GM19099 (cell line): ENCODE measurements around the gene KCNJ5.

Experiments used
- POLR2A ChIP-seq: IDR thresholded peaks from 3 replicates; pipeline ENCODE4 v1.6.1; 2011; ENCODE audit warnings: low read depth; ENCODE audit not compliant: insufficient read length; ENCODE audit errors: extremely low read depth

KCNJ5 gene

DNA sequence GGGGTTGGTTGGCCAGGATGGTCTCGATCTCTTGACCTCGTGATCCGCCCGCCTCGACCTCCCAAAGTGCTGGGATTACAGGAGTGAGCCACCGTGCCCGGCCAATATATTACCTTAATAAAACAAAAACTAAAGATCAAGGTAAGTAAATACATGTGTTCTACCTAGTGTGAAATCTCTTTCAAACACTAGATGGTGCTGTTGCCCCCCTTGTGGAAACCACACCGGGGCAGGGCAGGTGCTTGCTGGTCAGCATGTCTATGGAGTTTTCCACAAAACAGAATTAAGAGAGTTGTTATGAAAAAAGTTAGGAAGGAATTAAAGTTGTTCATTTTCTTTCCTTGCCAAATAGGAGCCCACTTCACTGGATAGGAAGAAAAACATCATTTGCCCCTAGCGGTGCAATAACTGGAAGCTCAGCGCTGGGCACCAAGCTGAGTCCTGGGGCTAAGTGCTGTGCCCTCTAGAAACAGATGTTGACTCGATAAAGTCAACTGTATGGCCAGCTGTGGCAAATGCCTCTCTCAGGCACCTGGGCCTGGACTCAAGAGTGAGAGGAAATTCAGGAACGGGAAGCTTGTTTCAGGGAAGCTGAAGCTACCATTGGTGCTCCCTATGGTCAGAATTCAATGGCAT, 6.3 kb upstream of the KCNJ5 start:
- no peak for TF ChIP-seq POLR2A

DNA sequence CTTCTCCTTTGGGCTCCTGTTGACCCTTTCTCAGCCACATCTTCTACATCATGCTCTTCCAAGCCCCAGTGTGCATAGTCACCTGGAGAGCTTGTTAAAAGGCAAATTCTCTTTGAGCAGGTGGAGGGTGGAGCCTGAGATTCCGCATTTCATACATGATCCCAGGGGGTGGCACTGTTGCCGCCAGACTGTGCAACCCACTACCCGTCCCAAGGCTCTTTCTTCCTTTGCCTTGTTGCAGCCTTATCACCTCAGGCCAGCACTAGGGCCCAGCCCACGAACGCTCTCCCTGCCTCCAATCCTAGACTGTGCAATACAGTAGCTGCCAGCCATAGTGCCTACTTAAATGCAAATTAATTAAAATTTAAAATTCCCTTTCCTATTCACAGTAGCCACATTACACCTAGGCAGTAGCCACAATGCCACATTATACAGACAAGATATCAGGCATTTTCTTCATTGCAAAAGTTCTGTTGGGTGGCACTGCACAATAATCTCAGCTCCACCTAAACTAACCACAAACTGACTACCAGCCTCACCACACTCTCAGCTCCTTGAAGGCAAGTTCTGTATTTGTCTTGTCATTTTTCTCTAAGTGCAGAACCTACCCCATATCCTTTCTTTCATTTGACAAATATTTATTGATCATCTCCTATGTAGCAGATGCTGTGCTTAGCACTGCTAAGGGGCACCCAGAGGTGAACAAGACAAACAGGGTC, 4.6 kb upstream of the KCNJ5 start:
- TF ChIP-seq POLR2A: no peak

- TF ChIP-seq POLR2A: no peak
Observed at GRCh38 chr11:128888034-128888985, 2.8 kb upstream of the KCNJ5 start.

GRCh38 chr11:128889657-128890213, 1.4 kb upstream of the KCNJ5 start:
- TF ChIP-seq POLR2A: no peak

- no peak for TF ChIP-seq POLR2A
Observed at GRCh38 chr11:128890216-128890542, 977 bp upstream of the KCNJ5 start.

GRCh38 chr11:128891913-128892398, 800 bp downstream of the KCNJ5 start:
- TF ChIP-seq POLR2A: no peak

DNA sequence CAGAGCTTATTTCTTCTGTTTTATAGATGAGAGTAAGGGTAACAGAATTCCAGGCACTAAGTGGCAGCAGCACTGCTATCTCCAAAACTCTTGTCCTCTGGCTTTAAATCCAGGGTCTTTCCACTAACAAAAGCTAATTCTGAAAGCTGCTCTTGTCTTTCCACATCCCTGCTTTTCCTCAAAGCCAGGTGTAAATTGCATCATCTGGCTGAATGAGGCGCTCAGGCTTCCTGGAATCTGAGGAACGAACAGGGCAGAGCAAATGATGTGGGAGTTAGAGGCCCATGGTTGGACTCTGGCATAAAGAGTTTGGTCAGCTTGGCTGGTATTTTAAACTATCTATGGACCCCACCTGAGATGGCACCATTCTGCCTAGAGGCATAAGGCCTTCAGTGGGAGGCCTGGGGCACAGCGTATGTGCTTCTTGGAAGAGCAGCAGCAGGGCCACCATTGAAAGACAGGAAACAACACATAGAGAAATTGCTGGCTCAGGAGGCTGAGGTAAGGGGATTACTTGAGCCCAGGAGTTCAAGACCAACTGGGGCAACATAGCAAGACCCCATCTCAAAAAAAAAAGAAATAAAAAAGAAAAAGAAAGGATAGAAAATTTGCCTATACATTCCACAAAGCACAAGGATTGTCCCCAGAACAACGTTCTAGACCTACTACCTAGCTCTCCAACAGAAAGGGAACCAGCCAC, 1.9 kb downstream of the KCNJ5 start:
- no peak for TF ChIP-seq POLR2A

DNA sequence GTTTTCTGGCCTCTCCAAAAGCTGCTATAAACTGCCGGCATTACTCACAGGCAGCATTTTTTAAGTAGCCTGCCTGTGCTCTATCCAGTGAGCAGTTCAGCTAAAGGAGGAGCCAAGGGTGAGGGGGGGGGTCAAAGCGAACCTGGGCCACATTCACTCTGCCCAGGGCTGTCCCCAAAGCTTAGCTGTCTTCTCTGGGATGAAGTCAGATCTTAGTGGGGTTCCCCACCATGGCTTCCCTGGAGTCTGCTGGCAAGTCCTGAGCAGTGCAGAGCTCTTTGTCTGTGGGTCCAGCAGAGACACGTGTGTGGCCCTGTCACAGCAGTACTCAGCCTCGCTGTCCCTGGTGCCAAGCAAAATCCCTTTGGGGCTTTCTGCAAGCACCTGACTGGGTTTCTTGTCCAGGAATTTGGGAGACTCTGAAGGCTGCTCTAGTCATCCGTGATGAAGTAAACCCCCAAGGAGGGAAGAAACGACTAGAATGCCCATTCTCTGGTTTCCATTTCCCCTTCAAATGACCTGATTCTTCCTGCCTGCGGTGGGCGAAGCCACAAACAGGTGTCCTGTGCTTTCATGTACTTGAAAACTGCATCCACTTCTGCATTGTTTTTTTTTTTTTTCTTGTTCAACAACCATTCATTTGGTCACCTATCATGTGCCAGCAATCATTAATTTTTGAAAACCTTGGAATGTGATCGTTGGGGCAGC, 2.6 kb downstream of the KCNJ5 start:
- no peak for TF ChIP-seq POLR2A

DNA sequence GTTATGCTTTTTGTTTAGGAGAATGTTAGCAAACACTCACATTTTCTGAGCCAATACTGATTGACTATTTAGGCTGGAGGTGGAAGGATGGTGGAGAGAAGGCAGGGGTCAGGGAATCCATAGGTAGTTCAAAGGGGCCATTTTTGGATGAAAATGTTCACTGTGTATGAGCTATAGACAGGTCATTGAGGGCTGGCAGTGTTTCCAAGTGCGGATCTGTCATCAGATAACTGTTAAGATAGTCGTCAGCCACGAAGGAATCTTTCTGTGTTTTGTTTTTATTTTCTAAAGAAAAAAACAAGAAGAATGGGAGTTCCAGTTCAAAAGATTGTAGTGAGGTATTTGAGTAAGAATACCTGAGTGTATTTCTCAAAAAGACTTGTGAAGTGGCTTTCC, 3.1 kb downstream of the KCNJ5 start:
- TF ChIP-seq POLR2A: no peak

DNA sequence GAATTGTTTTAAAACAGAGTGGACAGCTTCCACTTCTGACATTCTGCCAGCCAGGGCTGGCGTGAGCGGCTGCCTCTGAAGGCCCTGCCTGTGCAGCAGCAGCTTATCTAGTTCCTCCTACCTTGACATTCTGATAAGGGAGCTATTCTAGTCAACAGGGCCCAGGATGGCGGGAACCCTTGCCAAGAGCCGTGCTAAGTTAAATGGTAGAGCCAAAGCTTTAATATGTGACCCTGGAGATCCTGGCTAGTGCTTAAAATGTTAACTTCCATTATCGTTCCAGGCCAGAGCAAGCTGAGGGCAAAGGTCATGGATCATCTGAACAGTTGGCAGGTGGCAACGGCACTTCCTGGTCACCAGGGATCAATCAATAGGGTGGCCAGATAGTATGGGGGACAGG, 3.5 kb downstream of the KCNJ5 start:
- no peak for TF ChIP-seq POLR2A

DNA sequence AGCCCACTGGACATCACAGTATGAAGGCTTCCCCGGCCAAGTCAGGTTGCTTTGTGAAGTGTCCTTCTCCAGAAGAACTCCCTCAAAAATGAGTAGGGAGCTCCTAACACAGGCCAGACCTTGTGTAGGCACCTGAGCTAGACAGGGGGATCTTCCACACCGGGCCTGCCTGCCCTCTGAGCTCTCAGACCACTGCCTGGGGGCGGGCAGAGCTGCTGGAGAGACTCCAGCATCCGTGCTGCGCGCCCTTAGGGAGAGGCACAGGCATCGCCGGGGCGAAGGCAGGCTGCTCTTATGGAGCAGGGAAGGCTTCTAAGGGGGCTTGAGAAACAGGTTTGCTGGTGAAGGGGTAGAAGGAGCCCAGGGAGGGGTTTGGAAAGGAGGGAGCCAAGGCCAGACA, 4.4 kb downstream of the KCNJ5 start:
- TF ChIP-seq POLR2A: no peak

DNA sequence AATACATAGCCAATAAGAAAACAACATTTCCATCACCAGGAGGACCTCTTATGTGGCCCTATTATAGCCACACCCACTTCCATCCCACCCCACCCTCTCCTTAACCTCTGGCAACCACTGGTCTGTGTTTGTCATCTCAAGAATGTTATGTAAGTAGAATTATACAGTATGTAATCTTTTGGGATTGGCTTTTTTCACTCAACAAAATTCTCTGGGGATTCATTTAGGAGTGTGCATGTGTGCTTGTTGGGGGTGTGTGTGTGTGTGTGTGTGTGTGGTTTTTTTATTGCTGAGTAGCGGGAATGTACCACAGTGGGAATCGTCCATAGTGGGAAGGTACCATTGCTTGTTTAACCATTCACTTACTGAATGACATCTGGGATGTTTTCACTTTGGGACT, 5.2 kb downstream of the KCNJ5 start:
- no peak for TF ChIP-seq POLR2A

DNA sequence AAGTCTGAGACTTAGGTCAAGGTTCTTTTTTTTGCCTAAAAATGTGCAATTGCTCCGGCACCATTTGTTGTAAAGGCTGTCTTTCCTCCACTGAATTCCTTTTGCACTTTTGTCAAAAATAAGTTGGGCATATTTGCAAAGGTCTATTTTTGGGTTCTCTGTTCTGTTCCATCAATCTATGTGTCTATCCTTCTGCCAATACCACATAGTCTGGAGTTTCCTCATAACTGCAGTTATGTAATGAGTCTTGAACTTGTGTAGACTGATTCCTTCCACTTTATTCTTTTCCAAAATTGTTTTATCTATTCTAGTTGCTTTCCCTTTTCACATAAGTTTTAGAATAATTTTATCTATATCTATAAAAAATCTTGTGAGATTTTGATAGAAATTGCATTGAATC, 6.7 kb downstream of the KCNJ5 start:
- no peak for TF ChIP-seq POLR2A

DNA sequence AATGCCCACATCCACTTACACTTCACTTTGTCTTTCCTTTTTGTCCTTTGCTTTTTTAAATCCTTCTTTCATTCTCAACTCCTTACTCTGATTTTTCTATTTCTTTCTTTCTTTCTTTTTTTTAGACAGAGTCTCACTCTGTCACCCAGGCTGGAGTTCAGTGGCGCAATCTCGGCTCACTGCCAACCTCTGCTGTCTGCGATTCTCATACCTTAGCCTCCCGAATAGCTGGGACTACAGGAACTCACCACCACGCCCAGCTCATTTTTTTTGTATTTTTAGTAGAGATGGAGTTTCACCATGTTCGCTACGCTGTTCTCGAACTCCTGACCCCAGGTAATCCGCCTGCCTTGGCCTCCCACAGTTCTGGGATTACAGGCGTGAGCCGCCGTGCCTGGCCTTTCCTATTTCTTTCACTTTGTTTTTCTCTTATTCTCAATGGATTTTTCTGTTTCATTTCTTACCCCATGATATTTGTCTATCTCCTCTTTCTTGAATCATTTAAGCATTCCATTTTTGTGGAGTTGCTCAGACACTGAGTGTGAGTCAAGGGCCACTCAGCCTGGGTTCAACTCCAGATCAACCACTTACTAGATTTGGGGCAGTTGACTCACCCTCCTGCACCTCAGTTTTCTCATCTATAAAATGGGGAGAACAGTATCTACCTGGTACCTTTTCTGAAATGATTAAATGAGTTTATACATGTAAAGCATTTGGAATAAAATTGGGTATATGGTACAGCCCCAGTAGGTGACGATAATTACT, 7.6 kb downstream of the KCNJ5 start:
- TF ChIP-seq POLR2A: no peak

DNA sequence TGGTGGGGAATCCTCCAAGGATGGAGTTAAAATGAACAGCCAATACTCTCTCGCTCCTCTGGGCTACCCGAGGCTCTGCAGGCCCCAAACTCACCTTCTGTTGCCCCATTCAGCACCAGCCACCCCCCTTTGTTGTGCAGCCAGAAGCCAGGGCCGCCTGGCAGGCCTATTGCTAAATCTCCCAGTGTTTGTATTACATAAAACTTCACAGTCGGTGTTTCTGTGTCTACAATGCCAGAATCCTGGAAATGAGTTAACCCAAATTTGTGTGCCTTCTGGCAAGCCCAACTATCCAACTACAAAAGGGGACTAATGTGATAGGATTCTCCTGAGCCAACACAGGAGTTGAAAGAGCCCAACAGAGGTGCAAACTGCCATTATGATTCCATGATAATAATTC, 9.3 kb downstream of the KCNJ5 start:
- no peak for TF ChIP-seq POLR2A
